H9 (cell line): ENCODE data around the gene NUDT21. TPM values are rescaled to one million over a fixed set of nuclear protein-coding genes. Genes with fewer than 3 reads are reported as not detected.

Source experiments
- DNase-seq: peaks from one replicate; pipeline ENCODE4 v3.0.0-alpha.2; 2017
- H2AFZ ChIP-seq: one replicate; pipeline ENCODE4 v1.6.1; 2013; ENCODE audit warnings: mild to moderate bottlenecking, low read length, control low read depth, moderate library complexity
- H2AK5ac ChIP-seq: 2 replicates; pipeline ENCODE4 v1.6.1; 2013; ENCODE audit warnings: low read length, control low read depth, mixed read lengths; ENCODE audit not compliant: insufficient read length
- H2BK120ac ChIP-seq: one replicate; pipeline ENCODE4 v1.6.1; 2013; ENCODE audit warnings: low read depth, mild to moderate bottlenecking, low read length, control low read depth, inconsistent platforms; ENCODE audit not compliant: poor library complexity, severe bottlenecking
- H2BK12ac ChIP-seq: 2 replicates; pipeline ENCODE4 v1.6.1; 2013; ENCODE audit warnings: low read length, control low read depth, mixed read lengths, low read depth; ENCODE audit not compliant: insufficient read length
- H2BK15ac ChIP-seq: 2 replicates; pipeline ENCODE4 v1.6.1; 2013; ENCODE audit warnings: low read depth, low read length, control low read depth
- H2BK20ac ChIP-seq: one replicate; pipeline ENCODE4 v1.6.1; 2013; ENCODE audit warnings: low read depth, mild to moderate bottlenecking, low read length, control low read depth, inconsistent platforms; ENCODE audit not compliant: poor library complexity, severe bottlenecking
- H2BK5ac ChIP-seq: 2 replicates; pipeline ENCODE4 v1.6.1; 2013; ENCODE audit warnings: low read length, control low read depth, mixed read lengths; ENCODE audit not compliant: insufficient read length
- H3K14ac ChIP-seq: 2 replicates; pipeline ENCODE4 v1.6.1; 2013; ENCODE audit warnings: low read length, control low read depth; ENCODE audit not compliant: insufficient read depth
- H3K18ac ChIP-seq: 2 replicates; pipeline ENCODE4 v1.6.1; 2013; ENCODE audit warnings: low read depth, mild to moderate bottlenecking, mixed read lengths, low read length, control low read depth; ENCODE audit not compliant: insufficient read length
- H3K23ac ChIP-seq: 2 replicates; pipeline ENCODE4 v1.6.1; 2013; ENCODE audit warnings: low read length, control low read depth, mixed read lengths, low read depth; ENCODE audit not compliant: insufficient read length
- H3K23me2 ChIP-seq: 2 replicates; pipeline ENCODE4 v1.6.1; 2013; ENCODE audit warnings: low read depth, mild to moderate bottlenecking, mixed read lengths, low read length, control low read depth; ENCODE audit not compliant: insufficient read length, poor library complexity, severe bottlenecking
- H3K27ac ChIP-seq: 2 replicates; pipeline ENCODE4 v1.5.1; 2013; ENCODE audit warnings: low read length, control low read depth, mixed read lengths, low read depth; ENCODE audit not compliant: insufficient read length
- H3K27me3 ChIP-seq: 2 replicates; pipeline ENCODE4 v1.6.1; 2013; ENCODE audit warnings: low read length, control low read depth, inconsistent platforms; ENCODE audit not compliant: insufficient read depth
- H3K4ac ChIP-seq: 2 replicates; pipeline ENCODE4 v1.6.1; 2013; ENCODE audit warnings: low read depth, mild to moderate bottlenecking, control low read depth, inconsistent platforms, low read length, moderate library complexity
- H3K4me1 ChIP-seq: 2 replicates; pipeline ENCODE4 v1.6.1; 2013; ENCODE audit warnings: low read length, control low read depth, inconsistent platforms; ENCODE audit not compliant: insufficient read depth
- H3K4me2 ChIP-seq: 2 replicates; pipeline ENCODE4 v1.6.1; 2013; ENCODE audit warnings: low read length, control low read depth, mixed read lengths; ENCODE audit not compliant: insufficient read length, insufficient read depth
- H3K56ac ChIP-seq: 2 replicates; pipeline ENCODE4 v1.6.1; 2013; ENCODE audit warnings: low read depth, mild to moderate bottlenecking, mixed read lengths, low read length, control low read depth; ENCODE audit not compliant: insufficient read length
- H3K79me1 ChIP-seq: 2 replicates; pipeline ENCODE4 v1.6.1; 2013; ENCODE audit warnings: low read depth, mild to moderate bottlenecking, moderate library complexity, low read length, control low read depth, inconsistent platforms; ENCODE audit not compliant: insufficient read depth, poor library complexity, severe bottlenecking
- H3K79me2 ChIP-seq: 2 replicates; pipeline ENCODE4 v1.6.1; 2013; ENCODE audit warnings: low read length, control low read depth, inconsistent platforms; ENCODE audit not compliant: insufficient read depth
- H3K9ac ChIP-seq: 2 replicates; pipeline ENCODE4 v1.6.1; 2013; ENCODE audit warnings: low read length, control low read depth, mixed read lengths; ENCODE audit not compliant: insufficient read length; ENCODE audit errors: extremely low read depth
- H3K9me3 ChIP-seq: one replicate; pipeline ENCODE4 v1.6.1; 2013; ENCODE audit warnings: low read depth, low read length, inconsistent platforms; ENCODE audit not compliant: control insufficient read depth
- H3T11ph ChIP-seq: one replicate; pipeline ENCODE4 v1.6.1; 2013; ENCODE audit warnings: mild to moderate bottlenecking, low read length, control low read depth, inconsistent platforms
- H4K20me1 ChIP-seq: one replicate; pipeline ENCODE4 v1.6.1; 2013; ENCODE audit not compliant: control insufficient read depth, insufficient read length, insufficient read depth
- H4K5ac ChIP-seq: 2 replicates; pipeline ENCODE4 v1.6.1; 2013; ENCODE audit warnings: low read depth, mild to moderate bottlenecking, mixed read lengths, low read length, control low read depth; ENCODE audit not compliant: insufficient read length
- H4K8ac ChIP-seq: replicated peaks from 2 replicates; pipeline ENCODE4 v1.6.1; 2013; ENCODE audit warnings: low read length, control low read depth, mixed read lengths, low read depth; ENCODE audit not compliant: insufficient read length
- H4K91ac ChIP-seq: 2 replicates; pipeline ENCODE4 v1.6.1; 2013; ENCODE audit warnings: low read depth, mild to moderate bottlenecking, moderate library complexity, mixed read lengths, low read length, control low read depth; ENCODE audit not compliant: insufficient read length
- H3K27ac Mint-ChIP-seq, 3 experiments: 2 replicates in 2 of 3; 3 replicates in 1 of 3; pipeline ENCODE4 v1.8.0; 2020 to 2021; ENCODE audit warnings: mixed read lengths in 3 of 3, mild to moderate bottlenecking in 1 of 3, moderate library complexity in 1 of 3
- H3K27me3 Mint-ChIP-seq: 2 replicates; pipeline ENCODE4 v1.8.0; 2021; ENCODE audit warnings: low read depth, mild to moderate bottlenecking, moderate library complexity, mixed read lengths
- H3K36me3 Mint-ChIP-seq, 3 experiments: 2 replicates in 2 of 3; 3 replicates in 1 of 3; pipeline ENCODE4 v1.8.0; 2020 to 2021; ENCODE audit warnings: low read depth in 3 of 3, mixed read lengths in 3 of 3; ENCODE audit not compliant: insufficient read depth in 1 of 3
- H3K4me1 Mint-ChIP-seq, 2 experiments: 2 replicates each; pipeline ENCODE4 v1.8.0; 2020; ENCODE audit warnings: mixed read lengths in 2 of 2
- H3K4me3 Mint-ChIP-seq, 2 experiments: 2 replicates in 1 of 2; 3 replicates in 1 of 2; pipeline ENCODE4 v1.8.0; 2020 to 2021; ENCODE audit warnings: mild to moderate bottlenecking in 2 of 2, mixed read lengths in 2 of 2, moderate library complexity in 1 of 2
- H3K9me3 Mint-ChIP-seq, 2 experiments: 2 replicates in 1 of 2; 3 replicates in 1 of 2; pipeline ENCODE4 v1.8.0; 2020; ENCODE audit warnings: mild to moderate bottlenecking in 2 of 2, mixed read lengths in 2 of 2, moderate library complexity in 1 of 2
- WGBS: extraction: QIAGEN DNeasy Blood & Tissue Kit; methylation state at CpG from one replicate; pipeline ENCODE4 v1.1.7; 2013; ENCODE audit warnings: missing lambda C conversion rate, low lambda C conversion rate, mixed read lengths; ENCODE audit not compliant: insufficient read length; ENCODE audit errors: extremely low coverage; 5-methylcytosine and 5-hydroxymethylcytosine counted together
- total RNA-seq: library from RNA; stranded (reverse); gene quantifications from 2 replicates; pipeline ENCODE4 v1.2.1, GENCODE V29; 2021
- TF ChIP-seq, protein P1 (sequence below): fragments of 200-600 bp; sonication (generic); conservative IDR thresholded peaks from 3 replicates; pipeline ENCODE4 v1.8.0; 2021; ENCODE audit warnings: antibody characterized with exemption, mild to moderate bottlenecking

Gene NUDT21
- total RNA-seq, 1 experiment from 2014 or later = 276 TPM

DNA sequence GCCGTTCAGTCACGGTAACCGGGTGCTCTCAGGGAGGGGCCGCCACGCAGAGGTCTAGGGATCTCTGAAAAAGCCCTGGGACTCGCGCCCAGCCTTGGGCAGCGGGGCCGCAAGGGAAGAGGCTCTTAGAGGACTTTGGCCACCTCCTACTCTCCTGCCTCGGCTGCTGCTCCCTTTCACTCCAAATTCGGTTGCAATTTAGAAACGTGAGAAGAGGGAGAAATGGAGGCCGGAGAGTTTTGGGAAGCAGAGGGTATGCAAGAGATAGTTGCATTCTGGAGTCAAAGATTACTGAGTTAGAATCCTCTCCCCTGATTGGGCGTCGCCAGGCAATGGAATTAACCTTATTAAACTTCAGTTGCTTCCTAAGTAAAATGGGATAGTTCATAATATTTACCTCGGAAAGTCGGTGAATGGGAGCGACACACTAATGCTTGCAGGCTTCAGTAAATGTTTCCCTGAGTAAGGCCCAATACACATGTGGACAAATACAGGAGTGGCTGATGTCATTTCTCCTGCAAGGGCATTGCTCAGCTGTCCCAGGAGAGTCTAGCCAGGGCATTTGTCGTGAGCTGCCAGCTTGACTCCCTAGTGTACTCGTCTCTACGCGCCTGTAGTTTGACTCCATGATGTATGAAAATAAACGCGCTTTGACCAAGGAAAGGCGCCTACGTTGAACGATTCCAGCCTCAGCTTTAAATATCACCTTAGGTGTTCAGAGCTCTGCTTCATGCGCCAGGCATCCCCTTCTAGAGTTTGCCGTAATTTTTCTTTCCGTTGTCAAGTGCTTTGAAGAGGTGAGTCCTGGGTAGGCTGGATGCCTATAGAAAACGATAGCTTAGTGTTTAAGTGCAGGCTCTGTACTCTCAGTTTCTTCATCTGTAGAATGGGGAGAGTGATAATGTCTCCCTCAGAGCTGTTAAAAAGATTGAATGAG is 889 bp upstream of the NUDT21 start:
- H3K27ac Mint-ChIP-seq = peak overlapping the region; percentile 94 to 99 (median 97)
- peak overlapping the region; percentile 84 for H3K4me2 ChIP-seq
- no peak overlapping the region for H3T11ph ChIP-seq
- WGBS = no CpG with 5 or more reads among the region's 31 CpGs
- H2AFZ ChIP-seq = no peak overlapping the region
- no peaks in the 10 kb centered on the region for H3K9me3 ChIP-seq
- H3K27me3 Mint-ChIP-seq = no peaks in the 10 kb centered on the region
- H3K27me3 ChIP-seq = no peaks in the 10 kb centered on the region
- no peak overlapping the region for H3K4ac ChIP-seq
- peaks cover 25 to 46% (median 45%) of the 10 kb centered on the region in 3 experiments for H3K36me3 Mint-ChIP-seq
- H3K4me1 Mint-ChIP-seq = peaks cover 17 to 23% of the 10 kb centered on the region in 2 experiments
- H2BK5ac ChIP-seq = no peak overlapping the region
- peak overlapping the region; percentile 74; the same call in 1 of the 2 replicates for H3K14ac ChIP-seq
- peak; percentile 28 for DNase-seq
- no peak overlapping the region for H3K27ac ChIP-seq
- H2BK120ac ChIP-seq = no peak overlapping the region
- no peak overlapping the region for H3K56ac ChIP-seq
- H4K20me1 ChIP-seq = no peaks in the 10 kb centered on the region
- H4K91ac ChIP-seq = no peak overlapping the region
- H3K23me2 ChIP-seq = peaks cover 14% of the 10 kb centered on the region
- no peak overlapping the region for H3K23ac ChIP-seq
- no peak overlapping the region for H3K18ac ChIP-seq
- H2AK5ac ChIP-seq = no peak overlapping the region
- peaks cover 6% of the 10 kb centered on the region for H3K79me1 ChIP-seq
- no peak overlapping the region for H2BK12ac ChIP-seq
- peak overlapping the region; percentile 35 for H4K8ac ChIP-seq
- TF ChIP-seq, protein P1, sequence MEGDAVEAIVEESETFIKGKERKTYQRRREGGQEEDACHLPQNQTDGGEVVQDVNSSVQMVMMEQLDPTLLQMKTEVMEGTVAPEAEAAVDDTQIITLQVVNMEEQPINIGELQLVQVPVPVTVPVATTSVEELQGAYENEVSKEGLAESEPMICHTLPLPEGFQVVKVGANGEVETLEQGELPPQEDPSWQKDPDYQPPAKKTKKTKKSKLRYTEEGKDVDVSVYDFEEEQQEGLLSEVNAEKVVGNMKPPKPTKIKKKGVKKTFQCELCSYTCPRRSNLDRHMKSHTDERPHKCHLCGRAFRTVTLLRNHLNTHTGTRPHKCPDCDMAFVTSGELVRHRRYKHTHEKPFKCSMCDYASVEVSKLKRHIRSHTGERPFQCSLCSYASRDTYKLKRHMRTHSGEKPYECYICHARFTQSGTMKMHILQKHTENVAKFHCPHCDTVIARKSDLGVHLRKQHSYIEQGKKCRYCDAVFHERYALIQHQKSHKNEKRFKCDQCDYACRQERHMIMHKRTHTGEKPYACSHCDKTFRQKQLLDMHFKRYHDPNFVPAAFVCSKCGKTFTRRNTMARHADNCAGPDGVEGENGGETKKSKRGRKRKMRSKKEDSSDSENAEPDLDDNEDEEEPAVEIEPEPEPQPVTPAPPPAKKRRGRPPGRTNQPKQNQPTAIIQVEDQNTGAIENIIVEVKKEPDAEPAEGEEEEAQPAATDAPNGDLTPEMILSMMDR = no peak
- H3K79me2 ChIP-seq = peaks cover 34% of the 10 kb centered on the region
- H3K4me3 Mint-ChIP-seq = peak overlapping the region; percentile 96 to 99
- no peaks in the 10 kb centered on the region; a peak in 1 of 5 replicates for H3K9me3 Mint-ChIP-seq
- H4K5ac ChIP-seq = no peak overlapping the region
- H2BK20ac ChIP-seq = no peak overlapping the region
- H3K9ac ChIP-seq = peak overlapping the region; percentile 73
- H2BK15ac ChIP-seq = no peak overlapping the region
- peaks cover 5% of the 10 kb centered on the region; the same call in 1 of the 2 replicates for H3K4me1 ChIP-seq
